ENCODE data around the gene POLR3GL. TPM values are rescaled to one million over a fixed set of nuclear protein-coding genes. Genes with fewer than 3 reads are reported as not detected.

Gene POLR3GL
- total RNA-seq, 1 experiment from 2014 or later, result 8.5 TPM

DNA sequence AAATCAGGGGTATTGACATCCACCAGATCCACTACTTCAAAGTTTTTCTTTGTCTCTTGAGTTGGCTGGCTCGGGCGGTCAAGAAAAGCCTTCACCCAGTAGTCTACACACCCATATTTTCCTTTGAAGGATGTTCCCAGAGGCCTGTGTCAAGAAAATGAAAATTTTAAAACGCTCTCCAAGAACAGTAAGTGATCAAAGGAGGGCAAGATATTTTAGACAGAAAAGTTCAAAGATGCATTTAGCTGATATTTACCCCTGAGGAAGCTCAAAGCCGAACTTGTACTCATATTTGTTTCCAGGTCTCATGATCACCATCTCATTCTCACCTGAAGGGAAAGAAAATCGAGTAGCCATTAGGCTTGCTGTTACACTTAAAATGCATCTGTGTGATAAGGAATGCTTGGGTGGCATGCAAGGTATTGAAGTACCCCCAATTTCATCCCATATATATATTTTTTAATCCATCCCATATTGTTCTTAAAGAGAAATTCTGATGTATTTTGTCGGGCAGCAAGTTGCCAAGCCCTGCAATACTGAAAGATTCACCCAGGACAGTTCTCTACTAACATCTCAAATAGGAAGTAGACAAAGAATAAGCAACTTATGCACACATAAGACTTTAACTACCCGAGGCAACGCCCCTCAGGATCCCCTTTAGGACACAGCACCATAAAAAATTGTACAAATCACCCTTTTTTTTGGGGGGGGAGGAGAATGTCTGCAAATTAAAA, 30.8 kb downstream of the POLR3GL start:
- Histone ChIP-seq H3K4me1 (ENCODE audit: insufficient read depth, low read length, poor library complexity, severe bottlenecking) (peaks cover 35% of the 10 kb centered on the region), H3K9me3 (ENCODE audit: low read depth, low read length, poor library complexity, severe bottlenecking) (no peaks in the 10 kb centered on the region), H3K27ac (ENCODE audit: low read depth, low read length, poor library complexity, severe bottlenecking) (peak overlapping the region; percentile 72), H3K27me3 (replicated peaks; ENCODE audit: insufficient read depth, low read depth, low read length, poor library complexity) (no peaks in the 10 kb centered on the region), H3K4me3 (ENCODE audit: low read depth, low read length, poor library complexity, severe bottlenecking) (peak overlapping the region; percentile 67), H3K36me3 (ENCODE audit: insufficient read depth, low read length, poor library complexity, severe bottlenecking) (peaks cover 42% of the 10 kb centered on the region)
- TSS peak; percentile 56 for BruUV-seq (replicated peaks)
- TF ChIP-seq, protein P1, sequence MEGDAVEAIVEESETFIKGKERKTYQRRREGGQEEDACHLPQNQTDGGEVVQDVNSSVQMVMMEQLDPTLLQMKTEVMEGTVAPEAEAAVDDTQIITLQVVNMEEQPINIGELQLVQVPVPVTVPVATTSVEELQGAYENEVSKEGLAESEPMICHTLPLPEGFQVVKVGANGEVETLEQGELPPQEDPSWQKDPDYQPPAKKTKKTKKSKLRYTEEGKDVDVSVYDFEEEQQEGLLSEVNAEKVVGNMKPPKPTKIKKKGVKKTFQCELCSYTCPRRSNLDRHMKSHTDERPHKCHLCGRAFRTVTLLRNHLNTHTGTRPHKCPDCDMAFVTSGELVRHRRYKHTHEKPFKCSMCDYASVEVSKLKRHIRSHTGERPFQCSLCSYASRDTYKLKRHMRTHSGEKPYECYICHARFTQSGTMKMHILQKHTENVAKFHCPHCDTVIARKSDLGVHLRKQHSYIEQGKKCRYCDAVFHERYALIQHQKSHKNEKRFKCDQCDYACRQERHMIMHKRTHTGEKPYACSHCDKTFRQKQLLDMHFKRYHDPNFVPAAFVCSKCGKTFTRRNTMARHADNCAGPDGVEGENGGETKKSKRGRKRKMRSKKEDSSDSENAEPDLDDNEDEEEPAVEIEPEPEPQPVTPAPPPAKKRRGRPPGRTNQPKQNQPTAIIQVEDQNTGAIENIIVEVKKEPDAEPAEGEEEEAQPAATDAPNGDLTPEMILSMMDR (conservative IDR thresholded peaks at IDR 0.05; ENCODE audit: low read depth, low read length), result no peak
- TF ChIP-seq EZH2 (IDR thresholded peaks at IDR 0.05; ENCODE audit: borderline replicate concordance, low read depth, low read length, poor library complexity, severe bottlenecking), result no peak
- POLR2A ChIA-PET (ENCODE audit: low non-redundant PET), result no interaction called here
- intact Hi-C loops (cut with micrococcal nuclease; ENCODE audit: unreplicated experiment), result loop anchor here (5.0 kb wide), 1 partner anchor 138 kb away; the partner anchor contains the start of gene PIAS3
- CTCF ChIA-PET, result no interaction called here
- no peak for DNase-seq (ENCODE audit: low spot score)

DNA sequence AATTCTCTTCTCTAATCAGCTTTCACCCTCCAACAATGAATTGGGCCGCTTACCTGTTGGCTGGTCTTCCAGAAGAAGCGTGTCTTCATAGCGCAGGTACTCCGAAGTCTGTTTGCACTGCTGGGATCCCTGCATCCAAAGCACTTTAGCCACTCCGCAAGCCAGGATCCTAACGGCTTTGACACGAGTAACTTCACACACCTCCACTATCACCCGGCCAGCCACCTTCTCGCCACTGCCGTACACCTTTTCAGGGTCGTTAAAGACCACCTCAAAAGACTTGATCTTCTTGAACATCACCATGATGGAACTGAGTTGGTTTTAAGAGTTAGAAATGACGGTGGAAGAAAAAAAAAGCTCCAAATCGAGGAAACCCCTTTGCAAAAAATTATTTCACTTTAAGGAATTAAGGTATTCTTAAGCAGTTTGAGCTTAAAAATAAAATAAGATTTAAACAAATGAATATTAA, 31.5 kb downstream of the POLR3GL start:
- DNase-seq (ENCODE audit: low spot score), result no peak
- no peaks in the 10 kb centered on the region for H3K27me3 ChIP-seq (replicated peaks; ENCODE audit: insufficient read depth, low read depth, low read length, poor library complexity)
- ChIA-PET CTCF (interaction anchor here (0.6 to 1.0 kb wide), 2 partner anchors 17 to 224 kb away, joined by 3 to 6 read pairs; no protein-coding TSS in a partner anchor), POLR2A (ENCODE audit: low non-redundant PET) (interaction anchor here (0.6 kb wide), 1 partner anchor 9 kb away, joined by 3 read pairs; no protein-coding TSS in a partner anchor)
- H3K36me3 ChIP-seq (ENCODE audit: insufficient read depth, low read length, poor library complexity, severe bottlenecking), result peaks cover 42% of the 10 kb centered on the region
- peaks cover 35% of the 10 kb centered on the region for H3K4me1 ChIP-seq (ENCODE audit: insufficient read depth, low read length, poor library complexity, severe bottlenecking)
- H3K9me3 ChIP-seq (ENCODE audit: low read depth, low read length, poor library complexity, severe bottlenecking), result no peaks in the 10 kb centered on the region
- TF ChIP-seq EZH2 (IDR thresholded peaks at IDR 0.05; ENCODE audit: borderline replicate concordance, low read depth, low read length, poor library complexity, severe bottlenecking), result no peak
- TF ChIP-seq, protein P1 (conservative IDR thresholded peaks at IDR 0.05; ENCODE audit: low read depth, low read length), result no peak
- peak overlapping the region; percentile 67 for H3K4me3 ChIP-seq (ENCODE audit: low read depth, low read length, poor library complexity, severe bottlenecking)
- H3K27ac ChIP-seq (ENCODE audit: low read depth, low read length, poor library complexity, severe bottlenecking), result peak overlapping the region; percentile 72
- no TSS peak for BruUV-seq (replicated peaks)
- intact Hi-C loops (cut with micrococcal nuclease; ENCODE audit: unreplicated experiment), result loop anchor here (5.0 kb wide), 1 partner anchor 139 kb away; the partner anchor contains the start of gene PIAS3

DNA sequence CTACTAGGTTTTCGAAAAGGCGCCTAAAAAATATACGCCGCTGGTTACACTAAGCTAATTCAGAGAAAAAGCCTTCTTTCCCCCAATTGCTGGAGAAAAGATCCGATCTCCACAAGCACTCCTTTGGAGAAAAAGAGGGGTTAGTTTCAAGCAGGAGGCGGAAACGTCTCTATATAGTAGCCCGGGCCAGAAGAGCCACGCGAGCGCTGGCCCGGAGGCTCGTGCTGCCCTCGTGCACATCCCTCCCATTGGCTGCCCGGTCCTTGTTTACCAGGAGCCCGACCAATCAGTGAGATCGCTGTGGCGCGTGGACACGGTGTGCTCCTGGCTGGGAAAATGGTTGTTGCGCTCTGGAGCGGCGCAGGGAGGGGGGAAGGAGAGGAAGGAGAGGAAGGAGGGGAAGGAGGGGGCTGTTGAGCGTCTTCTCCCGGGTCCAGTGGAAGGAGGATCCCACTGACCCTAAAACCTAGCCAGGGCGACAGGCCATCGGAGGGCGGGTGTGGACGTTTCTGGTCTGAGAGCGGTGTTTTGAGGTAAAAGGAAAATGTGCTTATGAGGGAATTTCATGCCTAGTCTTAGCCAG, 32.0 kb downstream of the POLR3GL start, which contains the start of gene TXNIP:
Gene TXNIP, minus strand, starts transcription at position 147 of the 583 bp plus-strand sequence. CDS start 313 bp downstream, outside the sequence.
- peak; percentile 98 for DNase-seq (ENCODE audit: low spot score)
- intact Hi-C loops (cut with micrococcal nuclease; ENCODE audit: unreplicated experiment), result loop anchor here (5.0 kb wide), 1 partner anchor 139 kb away; the partner anchor contains the start of gene PIAS3
- no TSS peak for BruUV-seq (replicated peaks)
- Histone ChIP-seq H3K27ac (ENCODE audit: low read depth, low read length, poor library complexity, severe bottlenecking) (peak within 1 kb of the TSS; percentile 72), H3K27me3 (replicated peaks; ENCODE audit: insufficient read depth, low read depth, low read length, poor library complexity) (no peaks in the 10 kb centered on the region), H3K36me3 (ENCODE audit: insufficient read depth, low read length, poor library complexity, severe bottlenecking) (peaks cover 41% of the 10 kb centered on the region), H3K9me3 (ENCODE audit: low read depth, low read length, poor library complexity, severe bottlenecking) (no peaks in the 10 kb centered on the region), H3K4me3 (ENCODE audit: low read depth, low read length, poor library complexity, severe bottlenecking) (peak within 1 kb of the TSS; percentile 67), H3K4me1 (ENCODE audit: insufficient read depth, low read length, poor library complexity, severe bottlenecking) (peaks cover 35% of the 10 kb centered on the region)
- no peak for TF ChIP-seq EZH2 (IDR thresholded peaks at IDR 0.05; ENCODE audit: borderline replicate concordance, low read depth, low read length, poor library complexity, severe bottlenecking)
- TF ChIP-seq, protein P1 (conservative IDR thresholded peaks at IDR 0.05; ENCODE audit: low read depth, low read length), result no peak
- CTCF ChIA-PET, result interaction anchor here (0.6 to 1.0 kb wide), 2 partner anchors 17 to 224 kb away, joined by 3 to 6 read pairs; no protein-coding TSS in a partner anchor
- POLR2A ChIA-PET (ENCODE audit: low non-redundant PET), result interaction anchor here (0.6 kb wide), 1 partner anchor 9 kb away, joined by 3 read pairs; no protein-coding TSS in a partner anchor

Data from A673 (cell line).